GM18870 (cell line): ENCODE data around the gene STRIP2.
"Not testable (repeated sequence)": the region's sequence is repeated elsewhere in the genome, so short reads cannot be mapped to it uniquely, and the experiment has no call there.

Source experiments
- ATAC-seq: cut with Tn5 transposase; IDR thresholded peaks from one replicate; pipeline ENCODE4 v1.9.1; 2021; ENCODE audit warnings: moderate library complexity; ENCODE audit not compliant: unreplicated experiment

Gene STRIP2

GRCh38 chr7:129450295-129450694, 16.1 kb downstream of the STRIP2 start:
- ATAC-seq: no peak

GRCh38 chr7:129452589-129453231, 18.5 kb downstream of the STRIP2 start:
- no peak for ATAC-seq

- no peak for ATAC-seq
Measured at GRCh38 chr7:129453510-129454248, 19.4 kb downstream of the STRIP2 start.

DNA sequence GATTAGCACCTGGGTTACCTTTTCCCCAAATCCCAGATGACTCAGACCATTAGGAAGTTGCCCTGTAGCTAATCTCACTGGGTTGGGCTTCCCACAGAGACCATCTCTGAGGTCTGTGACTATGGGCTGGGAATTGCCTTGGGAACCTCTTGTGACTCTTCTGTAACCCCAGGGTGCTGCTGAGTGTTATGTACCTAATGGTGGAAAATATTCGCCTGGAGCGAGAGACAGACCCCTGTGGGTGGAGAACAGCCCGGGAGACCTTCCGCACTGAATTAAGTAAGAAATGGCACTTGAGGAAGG, 20.0 kb downstream of the STRIP2 start:
- ATAC-seq: no peak

DNA sequence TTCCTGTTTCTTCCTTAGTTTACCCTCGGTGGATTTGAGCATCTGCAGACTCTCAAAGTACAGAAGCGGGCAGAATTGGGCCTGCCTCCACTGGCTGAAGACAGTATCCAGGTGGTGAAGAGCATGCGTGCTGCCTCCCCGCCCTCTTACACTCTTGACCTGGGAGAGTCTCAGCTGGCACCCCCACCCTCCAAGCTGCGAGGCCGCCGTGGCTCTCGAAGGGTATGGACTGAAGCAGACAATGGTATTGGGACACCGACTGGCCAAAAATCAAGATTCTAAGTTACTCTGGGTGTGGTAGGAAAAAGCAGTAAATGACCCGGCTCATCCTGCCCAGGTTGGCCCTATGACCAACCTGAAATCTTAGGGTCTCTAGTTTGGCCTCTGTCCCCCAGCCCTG, 22.2 kb downstream of the STRIP2 start:
- no peak for ATAC-seq

DNA sequence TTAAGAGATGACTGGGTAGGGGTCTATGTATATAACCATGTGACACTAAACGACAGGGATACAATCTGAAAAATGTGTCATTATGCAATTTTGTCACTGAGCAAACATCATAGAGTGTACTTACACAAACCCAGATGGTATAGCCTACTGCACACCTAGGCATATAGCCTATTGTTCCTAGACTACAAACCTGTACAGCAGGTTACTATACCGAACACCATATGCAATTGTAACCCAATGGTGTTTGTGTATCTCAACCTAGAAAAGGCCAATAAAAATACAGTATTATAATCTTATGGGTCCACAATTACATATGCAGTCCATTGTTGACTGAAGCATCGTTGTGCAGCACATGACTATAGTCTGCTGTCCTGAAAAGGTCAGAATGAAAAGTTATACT, 22.9 kb downstream of the STRIP2 start:
- ATAC-seq: no peak

- no peak for ATAC-seq
Measured at GRCh38 chr7:129458171-129458570, 23.9 kb downstream of the STRIP2 start.

DNA sequence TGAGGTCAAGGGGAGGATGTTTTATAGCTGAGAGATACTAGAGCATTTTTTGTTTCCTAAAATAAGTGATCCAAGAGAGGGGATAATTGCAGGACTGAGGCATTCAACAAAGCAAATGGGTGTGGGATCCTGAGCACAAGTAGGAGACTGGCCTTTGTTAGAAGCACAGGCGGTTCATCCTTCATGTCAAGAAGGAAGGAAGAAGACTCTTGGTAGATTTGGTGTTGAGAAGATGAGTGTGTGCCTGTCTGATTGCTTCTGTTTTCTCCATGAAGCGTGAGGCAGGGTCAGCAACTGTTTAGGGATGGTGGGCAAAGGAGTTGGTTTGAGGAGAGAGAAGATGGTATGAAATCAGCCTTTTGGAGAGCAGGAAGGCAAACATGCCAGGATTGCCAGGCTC, 27.6 kb downstream of the STRIP2 start:
- ATAC-seq: no peak

DNA sequence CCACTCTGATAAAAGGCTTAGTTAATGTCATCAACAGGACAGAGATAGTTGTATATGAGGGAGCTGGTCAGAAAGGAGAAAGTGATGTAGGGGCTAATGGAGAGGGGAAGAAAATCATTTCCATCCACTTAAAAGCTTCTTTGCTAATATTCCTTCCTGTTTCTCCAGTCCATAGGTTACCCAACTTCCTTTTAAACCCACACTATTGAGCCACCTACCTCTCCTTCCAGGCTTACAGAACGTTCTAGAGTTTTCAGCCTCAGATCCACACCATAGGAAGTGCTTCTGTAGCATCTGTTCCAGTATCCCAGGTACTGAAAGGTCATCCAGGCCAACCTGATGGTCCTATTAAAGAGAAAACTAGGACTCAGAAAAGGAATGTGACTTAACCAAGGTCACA, 28.2 kb downstream of the STRIP2 start:
- no peak for ATAC-seq

GRCh38 chr7:129464194-129464593, 30.0 kb downstream of the STRIP2 start:
- ATAC-seq: no peak

- no peak for ATAC-seq
Measured at GRCh38 chr7:129465080-129465479, 30.8 kb downstream of the STRIP2 start.

DNA sequence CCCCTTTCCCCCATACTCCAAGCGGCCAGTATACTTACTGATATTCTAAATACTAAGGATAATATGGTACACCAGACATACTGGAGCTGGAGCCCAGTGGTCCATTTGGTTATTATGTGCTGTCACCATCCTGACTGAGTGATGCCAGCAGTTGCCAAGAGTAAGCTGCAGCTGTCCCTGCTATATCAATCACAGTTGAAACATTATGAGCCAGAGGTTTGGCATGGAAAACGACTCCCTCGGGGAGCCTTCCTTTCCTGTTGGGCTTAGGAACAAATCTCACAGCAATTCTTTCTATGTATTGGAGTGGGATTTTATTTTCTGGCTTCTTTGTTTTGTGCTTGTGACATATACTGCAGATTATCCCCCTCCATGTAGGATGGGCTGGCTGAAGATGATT, 32.6 kb downstream of the STRIP2 start:
- no peak for ATAC-seq

- ATAC-seq: no peak
Measured at GRCh38 chr7:129468087-129468486, 33.9 kb downstream of the STRIP2 start.

DNA sequence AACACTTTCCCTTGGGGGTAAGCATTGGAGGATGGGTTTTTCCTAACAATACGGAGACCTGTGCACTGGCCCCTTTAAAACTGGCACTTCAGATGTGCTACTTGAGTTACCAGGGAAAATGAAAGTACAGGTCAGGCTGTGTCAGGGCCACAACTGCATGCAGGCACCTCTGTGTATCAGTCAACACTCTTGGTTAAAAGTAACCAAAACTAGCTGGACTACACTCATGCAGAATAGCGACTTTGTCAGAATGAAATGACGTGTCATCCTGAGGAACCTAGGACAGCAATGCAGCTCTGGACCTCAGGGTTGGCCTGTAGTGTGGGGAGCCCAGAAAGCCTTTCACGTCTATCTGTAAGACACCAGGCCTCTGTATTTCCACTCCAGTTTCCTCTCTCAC, 34.3 kb downstream of the STRIP2 start:
- no peak for ATAC-seq

DNA sequence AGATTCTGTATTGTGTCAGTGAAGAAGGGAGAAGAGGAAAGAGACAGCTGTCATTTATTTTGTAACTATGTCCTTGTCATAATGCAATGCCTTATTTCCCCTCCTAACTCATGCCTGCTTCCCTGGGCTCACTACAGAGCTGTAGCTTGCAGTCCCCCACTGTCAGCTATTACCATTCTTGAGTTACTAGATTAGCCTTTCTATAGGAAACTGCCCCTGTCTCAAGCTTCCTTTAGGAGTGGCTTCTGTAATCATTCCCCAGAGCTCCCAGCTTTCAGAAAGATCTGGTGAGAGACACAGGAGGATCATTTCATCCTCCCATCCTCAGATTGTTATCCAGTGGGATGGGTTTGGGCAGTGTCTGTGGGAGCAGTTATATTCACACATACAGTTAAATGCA, 35.7 kb downstream of the STRIP2 start:
- ATAC-seq: no peak

DNA sequence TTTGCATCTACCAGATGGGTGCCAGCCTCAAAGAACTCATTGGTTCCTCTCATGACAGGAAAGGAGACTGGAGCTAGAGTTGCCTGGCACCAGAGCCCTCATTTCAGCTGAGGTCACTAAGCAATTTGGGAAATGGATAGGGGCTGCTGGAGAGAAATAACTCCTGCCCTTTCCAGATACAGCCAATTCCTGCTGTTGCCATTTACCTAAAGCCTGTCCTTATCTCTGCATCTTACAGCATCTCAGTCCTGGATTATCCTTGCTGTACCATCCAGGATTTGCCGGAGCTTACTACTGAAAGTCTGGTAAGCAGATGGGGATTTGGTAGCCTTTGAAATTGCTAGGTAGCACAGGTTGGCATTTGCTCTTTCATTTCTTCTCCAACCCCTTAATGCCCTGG, 36.2 kb downstream of the STRIP2 start:
- ATAC-seq: no peak

GRCh38 chr7:129471402-129471827, 37.2 kb downstream of the STRIP2 start:
- no peak for ATAC-seq

DNA sequence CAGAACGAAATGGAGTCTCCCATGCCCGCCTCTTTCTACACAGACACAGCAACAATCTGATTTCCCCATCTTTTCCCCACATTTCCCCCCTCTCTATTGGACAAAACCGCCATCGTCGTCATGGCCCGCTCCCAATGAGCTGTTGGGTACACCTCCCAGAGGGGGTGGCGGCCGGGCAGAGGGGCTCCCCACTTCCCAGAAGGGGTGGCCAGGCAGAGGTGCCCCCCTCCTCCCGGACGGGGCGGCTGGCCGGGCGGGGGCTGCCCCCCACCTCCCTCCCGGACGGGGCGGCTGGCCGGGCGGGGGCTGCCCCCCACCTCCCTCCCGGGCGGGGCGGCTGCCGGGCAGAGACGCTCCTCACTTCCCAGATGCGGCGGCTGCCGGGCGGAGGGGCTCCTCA, 41.7 kb downstream of the STRIP2 start:
- not testable (repeated sequence) for ATAC-seq

- ATAC-seq: not testable (repeated sequence)
Measured at GRCh38 chr7:129476398-129476797, 42.2 kb downstream of the STRIP2 start.

GRCh38 chr7:129479831-129480230, 45.6 kb downstream of the STRIP2 start:
- no peak for ATAC-seq

GRCh38 chr7:129480674-129481363, 46.6 kb downstream of the STRIP2 start:
- ATAC-seq: no peak

DNA sequence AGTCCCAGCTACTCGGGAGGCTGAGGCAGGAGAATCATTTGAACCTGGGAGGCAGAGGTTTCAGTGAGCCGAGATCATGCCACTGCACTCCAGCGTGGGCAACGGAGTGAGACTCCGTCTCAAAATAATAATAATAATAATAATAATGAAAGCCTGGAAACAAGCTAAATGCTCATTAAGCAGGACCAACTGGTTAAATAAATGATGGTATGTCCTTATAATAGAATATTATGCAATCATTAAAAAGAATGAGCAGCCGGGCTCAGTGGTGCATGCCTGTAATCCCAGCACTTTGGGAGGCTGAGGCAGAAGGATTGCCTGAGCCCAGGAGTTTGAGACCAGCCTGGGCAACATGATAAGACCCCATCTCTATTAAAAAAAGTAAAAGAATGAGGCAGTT, 47.1 kb downstream of the STRIP2 start:
- ATAC-seq: not testable (repeated sequence)
